Measurements from ENCODE around the gene TGM6.

The TGM6 gene

GRCh38 chr20:2363587-2363986 lies 17.1 kb upstream of the TGM6 start:
- DNase-seq (ENCODE audit: low spot score) = no peak

DNA sequence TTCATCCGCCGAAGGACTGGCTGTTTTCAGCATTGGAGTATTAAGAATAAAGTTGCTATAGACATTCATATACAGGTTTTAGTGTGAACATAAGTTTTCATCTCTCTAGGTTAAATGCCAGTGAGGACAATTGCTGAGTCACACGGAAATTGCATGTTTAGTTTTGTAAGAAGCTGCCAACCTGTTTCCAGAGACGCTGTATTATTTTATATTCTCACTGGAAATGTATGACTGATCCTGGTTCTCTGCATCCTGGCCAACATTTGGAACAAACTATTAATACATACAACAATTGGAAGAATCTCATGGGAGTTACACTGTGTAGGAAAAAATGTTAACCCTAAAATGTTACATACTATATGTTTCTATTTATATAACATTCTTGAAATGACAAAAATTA lies 16.7 kb upstream of the TGM6 start:
- no peak for DNase-seq (ENCODE audit: low spot score)

DNA sequence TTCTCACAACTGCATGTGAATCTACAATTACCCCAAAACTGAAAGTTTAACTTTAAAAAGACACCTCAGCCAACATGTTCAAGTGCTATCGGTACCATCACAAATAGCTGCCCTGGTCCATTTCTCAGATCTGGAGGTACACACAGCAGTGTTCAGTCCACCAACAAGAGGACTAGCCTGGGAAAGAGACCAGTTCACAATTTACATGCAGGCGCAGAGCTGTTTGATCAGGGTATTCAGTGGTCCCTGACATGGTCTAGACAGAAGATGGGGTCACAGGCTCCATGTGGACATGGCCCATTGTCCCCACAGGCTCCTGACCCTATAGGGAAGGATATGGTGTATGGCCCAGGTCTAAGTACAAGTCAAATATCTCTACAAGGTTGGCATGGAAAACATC lies 15.6 kb upstream of the TGM6 start:
- DNase-seq (ENCODE audit: low spot score) = no peak

GRCh38 chr20:2365666-2366065 lies 15.0 kb upstream of the TGM6 start:
- no peak for DNase-seq (ENCODE audit: low spot score)

DNA sequence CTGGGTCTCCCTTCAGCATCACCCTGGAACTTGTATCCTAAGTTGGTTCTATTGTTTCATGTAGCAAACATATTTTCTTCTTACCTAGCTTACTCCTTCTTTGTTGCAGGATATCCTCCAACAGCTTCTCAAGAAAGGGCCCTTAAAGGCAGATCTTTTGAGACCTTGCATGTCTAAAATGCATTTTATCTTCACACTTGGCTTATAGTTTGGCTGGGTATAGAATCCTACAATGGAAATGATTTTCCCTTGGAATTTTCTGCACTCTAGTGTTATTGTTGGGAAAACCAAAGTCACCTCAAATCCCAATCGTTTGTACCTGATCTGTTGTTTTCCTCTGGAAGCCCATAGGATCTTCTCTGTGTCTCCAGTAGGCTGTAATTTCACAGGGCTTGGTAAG lies 12.1 kb upstream of the TGM6 start:
- no peak for DNase-seq (ENCODE audit: low spot score)

DNA sequence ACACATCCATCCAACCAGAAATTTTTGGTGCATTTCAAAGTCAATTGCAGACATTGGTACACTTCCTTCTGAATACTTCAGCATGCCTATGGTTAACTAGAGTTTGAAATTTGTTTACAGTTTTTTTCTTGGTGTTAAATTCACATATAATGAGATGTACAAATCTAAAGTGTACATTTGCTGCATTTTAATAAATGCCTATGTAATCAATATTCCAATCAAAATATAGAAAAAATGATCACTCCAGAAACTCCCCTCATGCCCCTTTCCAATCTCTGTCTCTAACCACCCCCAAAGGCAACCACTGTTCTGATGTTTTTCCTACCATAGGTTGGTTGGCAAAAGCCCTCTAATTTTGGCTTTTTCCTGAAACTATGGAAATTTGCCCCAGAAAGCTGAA lies 7.6 kb upstream of the TGM6 start:
- no peak for DNase-seq (ENCODE audit: low spot score)

DNA sequence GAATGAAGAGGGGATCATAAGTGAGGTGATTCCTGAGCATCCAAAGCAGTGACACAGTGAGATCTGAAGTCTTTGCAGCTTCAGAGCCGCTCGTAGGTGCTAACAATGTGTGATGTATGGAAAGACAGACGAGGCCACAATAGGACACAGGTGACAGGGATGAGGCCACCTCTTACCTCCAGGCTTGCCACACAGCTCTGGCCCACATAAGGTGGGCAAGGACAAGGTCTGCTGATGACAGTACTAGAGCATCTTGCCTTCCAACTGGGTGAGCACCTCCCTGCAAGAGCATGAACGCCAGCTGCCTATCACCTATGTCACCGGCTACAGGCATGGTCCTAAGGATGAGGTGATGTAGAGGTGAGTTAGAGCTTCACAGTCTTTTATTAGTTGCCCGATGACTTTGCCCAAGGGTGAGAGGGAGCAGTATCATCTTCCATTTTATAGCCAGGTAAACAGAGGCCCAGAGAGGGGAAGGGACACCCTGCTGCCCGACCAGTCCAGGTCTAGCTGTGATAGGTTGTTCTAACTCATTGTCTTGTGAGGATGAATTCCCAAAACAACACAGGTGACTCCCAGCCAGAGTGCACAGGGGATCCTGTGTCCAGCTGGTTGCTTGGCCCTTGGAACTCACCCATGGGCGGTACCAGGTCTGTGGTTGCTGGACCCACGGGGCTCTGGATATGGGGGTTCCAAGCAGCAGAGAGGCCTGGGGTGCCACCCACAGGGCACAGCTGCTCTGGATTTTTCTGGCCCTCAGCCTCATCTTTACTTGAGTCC lies 6.2 kb upstream of the TGM6 start:
- no peak for DNase-seq (ENCODE audit: low spot score)

DNA sequence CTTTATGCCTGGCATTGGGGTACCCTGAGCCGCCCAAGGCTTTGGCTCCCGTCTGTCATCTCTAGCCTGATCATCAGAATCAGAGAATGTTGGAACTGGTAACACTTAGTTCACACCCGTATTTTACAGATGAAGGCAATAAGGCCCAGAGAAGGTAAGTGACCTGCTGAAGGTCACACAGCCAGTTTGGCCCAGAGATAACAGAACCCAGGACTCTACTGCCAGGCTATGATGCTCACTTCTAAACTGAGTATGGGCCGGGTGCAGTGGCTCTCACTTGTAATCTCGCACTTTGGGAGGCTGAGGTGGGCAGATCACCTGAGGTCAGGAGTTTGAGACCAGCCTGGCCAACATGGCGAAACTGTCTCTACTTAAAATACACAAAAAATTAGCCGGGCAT lies 1.8 kb upstream of the TGM6 start:
- DNase-seq (ENCODE audit: low spot score) = no peak

GRCh38 chr20:2379511-2380229 lies 1.0 kb upstream of the TGM6 start:
- peak; percentile 37 for DNase-seq (ENCODE audit: low spot score)

DNA sequence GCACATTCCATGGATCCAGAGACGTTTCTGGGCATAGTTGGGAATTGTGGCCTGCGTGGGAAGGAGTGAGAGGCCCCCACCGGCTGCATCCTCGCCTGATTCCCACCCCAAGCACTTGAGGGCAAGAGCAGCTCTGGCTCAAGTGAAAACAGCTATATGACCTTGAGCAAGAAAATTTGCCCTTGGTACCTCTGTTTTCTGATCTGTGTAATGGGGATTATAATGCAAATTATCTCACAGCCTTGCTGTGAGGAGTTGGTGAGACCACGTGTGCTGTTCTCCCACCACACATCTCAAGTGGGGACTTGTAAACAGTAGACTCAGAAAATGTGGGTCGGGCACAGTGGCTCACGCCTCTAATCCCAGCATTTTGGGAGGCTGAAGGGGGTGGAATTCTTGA lies 602 bp downstream of the TGM6 start:
- no peak for DNase-seq (ENCODE audit: low spot score)

DNA sequence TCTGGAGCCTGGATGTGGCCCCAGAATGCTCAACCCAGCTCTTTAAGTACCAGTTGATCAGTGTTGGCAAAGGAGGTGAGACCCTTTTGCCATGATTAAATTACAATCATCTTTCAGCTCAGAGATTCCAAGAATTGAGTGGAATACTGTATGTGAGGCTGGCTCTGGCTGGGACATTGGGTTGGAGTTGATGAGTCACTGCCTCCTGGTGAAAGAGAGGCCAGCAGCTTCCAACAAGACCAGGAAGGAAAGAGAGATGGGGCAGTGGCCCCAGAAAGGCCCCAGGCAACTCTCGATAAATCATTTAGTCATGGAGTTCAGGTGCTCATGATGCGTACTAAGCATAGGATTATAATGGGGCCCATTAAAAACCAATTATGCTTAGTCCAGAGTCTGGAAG lies 2.1 kb downstream of the TGM6 start:
- DNase-seq (ENCODE audit: low spot score) = no peak

DNA sequence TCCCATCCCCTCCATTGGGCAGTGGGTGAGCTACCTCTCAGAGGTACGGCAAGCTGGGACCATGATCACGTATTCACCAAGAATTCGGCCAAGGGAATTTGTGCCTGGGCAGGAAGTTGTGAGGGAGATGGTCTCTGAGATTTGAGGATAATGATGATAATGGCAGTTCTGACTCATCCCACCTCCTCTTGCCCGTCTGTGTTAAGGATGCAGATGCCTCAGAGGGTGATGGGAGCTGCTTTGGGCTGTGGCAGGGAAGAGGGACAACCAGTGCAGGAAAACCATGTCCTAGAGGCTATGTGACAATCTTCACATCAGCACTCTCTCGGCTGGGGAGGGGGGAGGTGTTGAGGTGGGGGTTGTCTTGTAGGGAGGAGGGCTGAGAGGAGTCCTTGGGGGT lies 4.3 kb downstream of the TGM6 start:
- DNase-seq (ENCODE audit: low spot score) = no peak

- no peak for DNase-seq (ENCODE audit: low spot score)
These were observed 4.8 kb downstream of the TGM6 start for GRCh38 chr20:2385496-2385895.

GRCh38 chr20:2386516-2387179 lies 5.9 kb downstream of the TGM6 start:
- DNase-seq (ENCODE audit: low spot score) = no peak

- no peak for DNase-seq (ENCODE audit: low spot score)
These were observed 6.5 kb downstream of the TGM6 start for GRCh38 chr20:2387180-2387577.

GRCh38 chr20:2387580-2387979 lies 6.9 kb downstream of the TGM6 start:
- DNase-seq (ENCODE audit: low spot score) = no peak

- no peak for DNase-seq (ENCODE audit: low spot score)
These were observed 10.4 kb downstream of the TGM6 start for GRCh38 chr20:2390951-2391675.

GRCh38 chr20:2394411-2395055 lies 13.8 kb downstream of the TGM6 start:
- DNase-seq (ENCODE audit: low spot score) = no peak

DNA sequence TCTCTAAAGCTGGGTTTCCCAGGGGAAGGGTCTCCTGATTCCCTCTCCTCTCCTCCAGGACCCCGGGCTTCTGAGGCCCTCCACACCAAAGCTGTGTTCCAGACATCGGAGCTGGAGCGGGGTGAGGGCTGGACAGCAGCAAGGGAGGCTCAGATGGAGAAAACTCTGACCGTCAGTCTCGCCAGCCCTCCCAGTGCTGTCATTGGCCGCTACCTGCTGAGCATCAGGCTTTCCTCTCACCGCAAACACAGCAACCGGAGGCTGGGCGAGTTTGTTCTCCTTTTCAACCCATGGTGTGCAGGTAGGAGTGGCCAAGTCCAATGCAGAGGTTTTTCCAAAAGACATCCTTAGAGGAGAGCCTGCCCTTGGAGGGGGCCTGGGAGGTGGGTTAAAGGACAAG lies 14.4 kb downstream of the TGM6 start:
- DNase-seq (ENCODE audit: low spot score) = no peak

GRCh38 chr20:2396241-2396814 lies 15.6 kb downstream of the TGM6 start:
- DNase-seq (ENCODE audit: low spot score) = no peak

- no peak for DNase-seq (ENCODE audit: low spot score)
These were observed 16.4 kb downstream of the TGM6 start for GRCh38 chr20:2397091-2397490.

Data from SK-N-DZ (cell line).